ENCODE results near the gene ABHD17A. TPM values are rescaled to one million over a fixed set of nuclear protein-coding genes. Genes with fewer than 3 reads are reported as not detected.
A peak's percentile ranks its signal among the peaks of the same experiment; 100 is the strongest.

ABHD17A gene
- total and polyA plus RNA-seq, 2 of the 8 experiments (the other 6 are each of a cell fraction or from before 2014, with no cell fraction given) = 41.2 to 87.4 TPM

DNA sequence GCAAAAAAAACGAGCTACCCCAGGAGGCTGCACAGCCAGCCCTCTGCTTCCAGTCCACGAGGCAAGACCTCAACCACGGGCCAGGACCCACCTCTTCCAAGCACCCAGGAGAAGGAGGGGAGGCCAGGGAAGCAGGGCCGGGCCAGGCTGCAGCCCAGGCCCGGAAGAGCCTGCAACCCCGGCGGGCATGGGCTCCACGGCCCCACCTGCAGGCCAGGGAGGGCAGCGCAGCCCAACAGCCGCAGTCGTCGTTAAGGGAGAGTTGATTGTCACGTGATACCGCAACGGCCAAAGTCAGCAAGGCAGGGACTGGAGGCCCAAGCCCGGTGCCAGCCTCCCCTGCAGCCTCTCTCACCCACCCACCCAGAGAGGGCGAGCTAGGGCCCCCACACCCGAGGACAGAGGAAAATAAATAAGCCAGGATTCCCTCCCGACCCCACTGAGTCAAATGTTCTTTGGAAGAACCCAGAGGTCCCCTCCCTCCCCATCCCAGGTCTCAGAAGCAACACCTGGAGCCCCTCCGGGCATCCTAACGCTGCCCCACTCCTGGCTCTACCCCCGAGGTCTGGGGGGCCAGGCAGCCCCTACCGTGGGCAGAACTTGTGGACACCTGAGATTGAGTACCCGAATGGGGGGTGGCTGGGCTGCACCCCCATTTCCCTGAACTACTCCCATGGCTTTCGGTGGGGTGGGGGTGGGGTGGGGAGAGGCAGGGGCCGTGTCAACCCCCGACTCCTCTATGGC lies 31.8 kb downstream of the ABHD17A start (continued):
- TF ChIP-seq PHF8 (conservative IDR thresholded peaks at IDR 0.05; ENCODE audit: low read depth, low read length) (no peak), TBP (IDR thresholded peaks at IDR 0.05; ENCODE audit: low read depth, low read length) (peak; percentile 82), EP300 (IDR thresholded peaks at IDR 0.05; ENCODE audit: borderline replicate concordance in 1 of 2, low read depth in 2 of 2, low read length in 2 of 2) (peak; percentile 21 to 68; a peak in 2 of 3 replicates), CEBPB (IDR thresholded peaks at IDR 0.05; ENCODE audit: low read depth, low read length) (no peak), ATF2 (IDR thresholded peaks at IDR 0.05; ENCODE audit: low read length) (0 out of 2 replicates have a peak, but pooled peaks have one; percentile 40), SIN3A (conservative IDR thresholded peaks at IDR 0.05 in 1 of 2, IDR thresholded peaks at IDR 0.05 in 1 of 2; ENCODE audit: low read depth in 1 of 2, low read length in 2 of 2) (peak; percentile 20 to 68; a peak in 2 of 4 replicates), GABPA (IDR thresholded peaks at IDR 0.05; ENCODE audit: borderline replicate concordance, insufficient read depth, low read length) (peak; percentile 84; the same call in 1 of the 2 replicates), SAP30 (IDR thresholded peaks at IDR 0.05; ENCODE audit: insufficient read depth, insufficient replicate concordance, low read length) (no peak), HDAC6 (IDR thresholded peaks at IDR 0.05; ENCODE audit: low read depth, low read length) (no peak), RBBP5 (IDR thresholded peaks at IDR 0.05; ENCODE audit: borderline replicate concordance, low read depth, low read length) (no peak), RFX5 (IDR thresholded peaks at IDR 0.05; ENCODE audit: borderline replicate concordance, low read depth, low read length) (no peak), SP4 (IDR thresholded peaks at IDR 0.05; ENCODE audit: low read length) (no peak), POLR2AphosphoS5 (IDR thresholded peaks at IDR 0.05; ENCODE audit: low read depth, low read length) (no peak), KDM5A (IDR thresholded peaks at IDR 0.05; ENCODE audit: low read length) (no peak), EZH2 (IDR thresholded peaks at IDR 0.05; ENCODE audit: low read depth, low read length, severe bottlenecking) (no peak), GTF2F1 (IDR thresholded peaks at IDR 0.05; ENCODE audit: borderline replicate concordance, low read depth, low read length) (0 out of 2 replicates have a peak, but pooled peaks have one; percentile 52), SIRT6 (IDR thresholded peaks at IDR 0.05; ENCODE audit: low read length) (no peak), CBX8 (IDR thresholded peaks at IDR 0.05; ENCODE audit: borderline replicate concordance, low read depth, low read length) (no peak), NRF1 (IDR thresholded peaks at IDR 0.05; ENCODE audit: low read depth, low read length) (no peak)
